NCI-H69 (cell line): ENCODE results near the gene PDGFRB.

ENCODE experiments used
- DNase-seq: peaks from one replicate; lab custom pipeline; 2025; lab: John Stamatoyannopoulos, UW

Gene PDGFRB

GRCh38 chr5:150155258-150156026 lies at the start of gene PDGFRB:
Gene PDGFRB (minus strand): TSS chr5:150155845. CDS start chr5:150137047, 18,798 bp downstream.
- DNase-seq = peak; percentile 79

- no peak for DNase-seq
Observed at GRCh38 chr5:150204590-150204960, 48.9 kb upstream of the PDGFRB start.

DNA sequence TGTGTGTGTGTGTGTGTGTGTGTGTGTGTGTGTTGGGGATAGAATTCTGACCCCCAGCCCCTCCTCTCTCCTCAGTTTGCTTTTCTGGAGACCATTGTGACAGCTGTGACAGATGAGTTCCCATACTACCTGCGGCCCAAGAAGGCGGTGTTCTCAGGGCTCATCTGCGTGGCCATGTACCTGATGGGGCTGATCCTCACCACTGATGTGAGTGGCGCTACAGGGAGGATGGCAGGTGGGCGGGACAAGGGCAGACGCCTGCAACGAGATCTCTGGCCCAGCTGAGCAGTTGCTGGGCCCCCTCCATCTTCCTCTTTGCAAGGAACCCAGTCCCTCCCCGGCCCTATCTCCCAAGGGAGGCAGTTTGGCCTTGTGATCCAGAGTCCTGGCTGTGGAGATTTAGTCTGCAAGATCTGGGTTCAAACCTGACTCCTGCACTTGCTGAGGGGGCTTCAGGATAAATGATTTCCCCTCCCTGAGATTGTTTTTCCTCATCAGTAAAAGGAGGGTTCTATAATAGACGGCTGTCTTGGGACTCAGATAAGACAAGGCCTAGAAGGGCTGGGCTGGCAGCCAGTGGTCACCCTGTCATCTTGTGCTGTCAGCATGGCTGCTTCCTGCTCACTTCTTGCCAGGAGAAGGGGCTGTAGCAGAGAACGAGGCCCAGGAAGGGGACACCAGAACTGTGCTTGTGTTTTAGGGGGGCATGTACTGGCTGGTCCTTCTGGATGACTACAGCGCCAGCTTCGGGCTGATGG lies 48.4 kb upstream of the PDGFRB start:
- no peak for DNase-seq

GRCh38 chr5:150202501-150202900 lies 46.9 kb upstream of the PDGFRB start:
- no peak for DNase-seq

DNA sequence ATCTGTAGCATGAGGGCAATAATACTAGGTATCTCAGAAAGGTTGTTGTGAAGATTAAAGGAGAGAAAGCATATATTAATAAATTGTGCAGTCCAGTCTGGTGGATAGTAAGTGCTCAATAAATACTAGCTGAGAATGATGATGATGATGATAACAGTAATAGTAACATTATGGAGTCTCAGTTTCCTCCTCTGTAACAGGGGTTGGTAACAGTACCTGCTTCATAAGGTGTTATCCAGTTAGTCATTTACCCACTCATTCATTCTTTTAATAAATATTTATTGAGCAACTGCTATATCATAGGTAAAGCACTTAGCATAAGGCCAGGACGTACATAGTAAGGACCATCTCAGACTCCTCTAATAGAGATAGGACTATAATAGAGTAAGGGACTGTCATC lies 41.8 kb upstream of the PDGFRB start:
- DNase-seq = no peak

GRCh38 chr5:150196986-150197385 lies 41.3 kb upstream of the PDGFRB start:
- no peak for DNase-seq

GRCh38 chr5:150196514-150196913 lies 40.9 kb upstream of the PDGFRB start:
- no peak for DNase-seq

DNA sequence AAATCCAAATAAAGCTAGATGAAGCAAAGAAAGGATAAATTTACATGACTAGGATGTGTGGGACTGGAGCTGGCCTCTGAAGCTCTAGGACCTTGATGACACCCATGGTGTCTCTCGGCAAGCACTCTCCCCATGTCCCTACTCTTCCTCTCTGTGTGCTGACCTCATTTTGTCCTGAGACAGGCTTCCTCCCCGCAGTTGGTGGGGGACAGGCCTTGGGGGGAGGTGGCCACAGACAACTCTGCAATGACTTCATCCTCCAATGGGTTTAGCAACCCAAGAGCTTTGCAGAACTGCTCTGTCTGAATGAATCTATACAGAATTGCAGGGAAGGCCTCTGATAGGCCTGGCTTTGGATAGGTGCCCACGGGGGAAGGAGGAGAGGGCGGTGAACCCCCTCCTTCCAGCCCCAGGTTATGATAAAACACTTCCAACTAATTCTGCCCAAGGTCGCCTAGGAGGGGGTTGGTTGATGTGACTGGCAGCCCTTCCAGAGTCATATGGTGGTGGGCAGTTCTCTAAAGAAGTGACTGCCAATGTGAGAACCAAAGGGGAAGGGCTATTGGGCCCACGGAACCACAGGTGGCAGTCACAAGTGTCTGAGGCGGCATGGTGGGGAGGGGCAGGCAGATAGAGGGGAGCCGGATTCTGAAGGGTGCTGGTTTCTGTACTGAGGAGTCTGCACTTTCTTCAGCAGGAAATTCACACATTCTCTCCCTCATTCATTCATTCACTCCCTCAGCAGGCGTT lies 40.3 kb upstream of the PDGFRB start:
- no peak for DNase-seq

DNA sequence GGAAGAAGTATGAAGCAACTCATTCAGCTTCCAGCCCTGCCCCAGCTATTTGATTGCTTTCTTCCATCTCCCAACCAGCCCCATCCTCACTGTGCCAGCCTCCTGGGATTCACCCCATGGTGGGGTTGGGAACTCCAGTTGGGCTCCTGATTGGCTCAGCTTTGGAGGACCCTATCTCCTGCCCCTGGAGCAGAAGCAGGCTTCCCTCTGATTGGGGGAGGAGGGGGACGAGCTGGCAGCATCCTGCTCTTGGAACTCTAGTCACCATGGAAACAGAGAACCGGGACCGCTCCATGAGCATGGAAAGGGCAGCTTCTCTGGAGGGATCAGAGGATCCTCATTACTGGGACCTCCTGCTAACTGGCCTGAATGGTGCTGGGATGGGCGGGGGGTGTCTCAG lies 36.8 kb upstream of the PDGFRB start:
- DNase-seq = no peak

GRCh38 chr5:150190987-150191386 lies 35.3 kb upstream of the PDGFRB start:
- no peak for DNase-seq

DNA sequence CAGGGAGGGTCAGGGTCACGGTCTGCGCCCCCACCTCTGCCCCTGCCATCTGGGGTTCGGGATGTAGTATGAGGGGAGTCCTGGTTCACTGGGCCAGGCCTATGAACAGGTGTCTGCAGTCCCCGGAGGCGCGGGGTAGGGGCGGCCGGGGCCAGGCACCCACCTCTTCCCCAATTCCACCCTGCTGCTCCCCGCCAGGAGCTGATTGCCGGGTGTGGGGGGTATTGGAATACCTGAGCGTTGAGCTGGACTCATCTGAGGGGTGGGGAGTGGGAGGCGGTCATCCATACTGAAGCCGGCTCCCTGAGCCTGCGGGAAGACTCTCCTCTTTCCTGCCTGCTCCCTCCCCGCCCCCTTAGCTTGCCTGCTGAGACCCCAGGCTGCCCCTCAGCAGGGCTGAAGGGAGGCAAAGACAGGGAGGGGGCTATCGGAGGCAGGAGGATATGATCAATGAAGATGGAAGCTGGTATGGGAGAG lies 34.9 kb upstream of the PDGFRB start:
- no peak for DNase-seq

DNA sequence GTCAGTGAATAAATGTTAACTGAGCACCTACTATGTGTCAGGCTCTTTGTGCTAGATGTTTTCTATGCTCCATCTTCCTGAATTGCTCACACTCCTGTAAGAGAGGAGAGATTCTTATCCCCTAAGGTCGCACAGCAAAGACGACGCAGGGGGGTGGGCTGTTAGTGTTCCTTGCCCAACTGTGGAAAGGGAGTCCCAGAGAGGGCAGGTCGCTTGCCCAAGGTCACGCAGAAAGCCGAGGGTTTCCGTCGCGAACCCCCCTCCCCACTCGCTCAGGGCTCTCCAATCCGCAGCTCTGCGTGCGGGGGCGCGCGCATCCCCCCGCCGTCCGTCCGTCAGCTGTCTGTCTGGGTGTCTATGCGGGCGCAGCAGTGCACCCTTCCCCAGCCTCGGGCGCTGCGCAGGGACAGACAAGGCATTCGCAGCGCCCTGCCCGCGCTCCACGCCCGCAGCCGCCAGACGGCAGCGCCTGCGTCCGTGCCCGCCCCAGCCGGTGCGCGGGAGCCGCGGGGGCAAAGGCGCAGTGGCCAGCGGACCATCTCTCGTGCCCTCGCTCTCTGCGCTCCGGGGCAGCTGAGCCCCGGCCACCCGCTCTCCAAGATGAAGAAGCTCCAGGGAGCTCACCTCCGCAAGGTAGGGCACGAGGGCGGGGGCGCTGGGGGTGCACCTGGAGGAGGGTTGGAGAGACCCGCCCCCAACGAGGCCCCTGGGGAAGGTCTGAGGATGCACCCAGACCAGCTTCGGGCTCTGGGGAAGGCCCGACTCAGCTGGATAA lies 34.3 kb upstream of the PDGFRB start, which contains the start of gene SLC6A7:
TSS of gene SLC6A7 (plus strand) at position 335 of the 775 bp plus-strand sequence. CDS start at position 601, 266 bp downstream.
- DNase-seq = peak; percentile 46

GRCh38 chr5:150189326-150189725 lies 33.7 kb upstream of the PDGFRB start:
- no peak for DNase-seq

DNA sequence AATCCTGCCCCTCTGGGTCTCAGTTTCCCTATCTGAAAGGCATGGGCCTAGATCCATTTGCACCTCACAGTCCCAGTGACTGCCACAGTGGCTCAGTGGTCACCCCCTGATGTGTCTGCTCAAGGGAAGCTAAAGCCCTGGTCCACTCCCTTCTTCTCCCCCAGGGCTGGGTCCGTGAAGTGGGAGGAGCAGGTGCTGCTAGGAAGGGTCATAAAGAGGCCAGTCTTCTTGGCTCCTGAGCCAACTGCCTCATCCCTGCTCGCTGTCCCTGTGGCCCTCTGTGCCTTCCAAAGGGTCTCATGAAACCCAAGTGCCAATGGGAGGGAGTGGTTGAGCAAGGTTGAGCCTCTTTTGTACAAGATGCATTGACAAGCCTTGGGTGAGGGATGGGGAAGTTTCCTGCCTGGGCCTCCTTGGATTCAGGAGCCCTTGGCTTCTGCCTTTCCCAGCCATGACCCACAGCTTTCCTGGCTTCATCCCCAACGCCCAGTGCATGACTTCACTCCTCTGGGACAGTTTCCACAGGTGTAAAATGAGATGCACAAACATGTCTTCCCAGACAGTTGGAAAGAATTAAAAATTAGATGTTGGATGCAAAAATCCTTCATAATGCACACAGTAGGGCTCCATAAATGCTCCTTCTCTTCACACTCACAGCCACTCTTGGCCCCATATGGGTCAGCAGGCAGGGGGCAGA lies 32.6 kb upstream of the PDGFRB start:
- no peak for DNase-seq

GRCh38 chr5:150186897-150187296 lies 31.3 kb upstream of the PDGFRB start:
- no peak for DNase-seq

DNA sequence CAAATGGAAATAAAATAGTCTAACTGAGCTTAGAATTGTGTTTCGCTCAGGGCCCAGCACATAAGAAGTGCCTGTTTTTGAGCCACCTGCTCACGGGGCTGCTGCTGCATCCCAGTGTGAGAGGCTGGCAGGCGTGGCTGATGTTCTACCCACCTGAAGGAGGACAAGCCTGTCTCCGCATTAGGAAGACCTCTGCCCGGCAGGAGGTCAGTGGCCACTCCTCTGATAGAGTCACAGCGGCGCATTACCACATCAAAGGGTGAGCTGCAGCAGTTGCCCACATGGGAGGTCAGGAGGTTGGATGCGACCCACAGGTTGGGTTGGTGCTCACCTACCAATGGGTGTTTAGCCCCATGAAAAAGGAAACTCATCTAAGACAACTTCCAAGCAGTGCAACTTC lies 30.5 kb upstream of the PDGFRB start:
- DNase-seq = no peak

GRCh38 chr5:150184990-150185912 lies 29.6 kb upstream of the PDGFRB start:
- DNase-seq = peak; percentile 68

DNA sequence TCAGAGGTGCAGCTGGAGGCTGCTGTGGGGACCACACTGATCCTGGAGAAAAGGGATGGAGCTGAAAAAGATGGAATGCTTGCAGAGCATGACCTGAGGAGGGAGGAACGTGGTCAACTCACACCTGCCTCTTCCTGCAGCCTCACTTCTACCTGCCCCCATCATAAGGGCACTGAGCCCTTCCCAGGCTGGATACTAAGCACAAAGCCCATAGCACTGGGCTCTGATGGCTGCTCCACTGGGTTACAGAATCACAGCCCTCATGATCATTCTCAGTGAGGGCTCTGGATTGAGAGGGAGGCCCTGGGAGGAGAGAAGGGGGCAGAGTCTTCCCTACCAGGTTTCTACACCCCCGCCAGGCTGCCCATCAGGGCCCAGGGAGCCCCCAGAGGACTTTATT lies 28.4 kb upstream of the PDGFRB start:
- no peak for DNase-seq

- DNase-seq = no peak
Observed at GRCh38 chr5:150183436-150183835, 27.8 kb upstream of the PDGFRB start.

GRCh38 chr5:150182774-150183173 lies 27.1 kb upstream of the PDGFRB start:
- DNase-seq = no peak
